CD4-positive, alpha-beta T cell treated with Interleukin-4 for 4 hours (primary cell): Measurements from ENCODE around the gene SLC52A1.

Experiments used
- DNase-seq: peaks from one replicate; pipeline ENCODE4 v3.0.0-alpha.2; 2020

The SLC52A1 gene

GRCh38 chr17:4986951-4987766 is 48.1 kb downstream of the SLC52A1 start, which contains the start of gene CAMTA2:
CAMTA2 (minus strand) TSS chr17:4987675; CDS start chr17:4986222, 1,453 bp downstream.
- peak; percentile 83 for DNase-seq

GRCh38 chr17:4986403-4986802 is 48.8 kb downstream of the SLC52A1 start:
- no peak for DNase-seq
